ENCODE results near the gene GTPBP4. TPM values are rescaled to one million over a fixed set of nuclear protein-coding genes. Genes with fewer than 3 reads are reported as not detected.

GTPBP4 gene
- total and polyA plus RNA-seq, 2 donors (not counting 1 experiment from before 2014, with no cell fraction given): 28.7 to 34.4 TPM

DNA sequence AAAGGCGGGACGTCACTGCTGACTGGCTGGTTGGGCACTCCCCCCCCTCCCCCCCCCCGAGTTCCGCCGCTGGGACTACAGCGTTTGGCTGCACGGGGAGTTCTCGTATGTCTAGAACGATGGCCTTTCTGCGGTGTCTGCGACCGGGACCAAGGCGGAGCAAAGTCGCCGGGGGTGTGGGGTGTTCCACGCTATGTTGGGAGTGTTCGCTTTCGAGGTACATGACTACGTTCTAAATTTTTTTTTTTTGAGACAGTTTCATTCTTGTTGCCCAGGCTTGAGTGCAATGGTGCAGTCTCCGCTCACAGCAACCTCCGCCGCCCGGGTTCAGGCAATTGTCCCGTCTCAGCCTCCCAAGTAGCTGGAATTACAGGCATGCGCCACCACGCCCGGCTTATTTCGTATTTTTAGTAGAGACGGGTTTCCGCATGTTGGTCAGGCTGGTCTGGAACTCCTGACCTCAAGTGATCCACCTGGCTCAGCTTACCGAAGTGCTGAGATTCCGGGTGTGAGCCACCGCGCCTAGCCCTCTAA, 61.3 kb downstream of the GTPBP4 start:
- TF ChIP-seq, protein P1, sequence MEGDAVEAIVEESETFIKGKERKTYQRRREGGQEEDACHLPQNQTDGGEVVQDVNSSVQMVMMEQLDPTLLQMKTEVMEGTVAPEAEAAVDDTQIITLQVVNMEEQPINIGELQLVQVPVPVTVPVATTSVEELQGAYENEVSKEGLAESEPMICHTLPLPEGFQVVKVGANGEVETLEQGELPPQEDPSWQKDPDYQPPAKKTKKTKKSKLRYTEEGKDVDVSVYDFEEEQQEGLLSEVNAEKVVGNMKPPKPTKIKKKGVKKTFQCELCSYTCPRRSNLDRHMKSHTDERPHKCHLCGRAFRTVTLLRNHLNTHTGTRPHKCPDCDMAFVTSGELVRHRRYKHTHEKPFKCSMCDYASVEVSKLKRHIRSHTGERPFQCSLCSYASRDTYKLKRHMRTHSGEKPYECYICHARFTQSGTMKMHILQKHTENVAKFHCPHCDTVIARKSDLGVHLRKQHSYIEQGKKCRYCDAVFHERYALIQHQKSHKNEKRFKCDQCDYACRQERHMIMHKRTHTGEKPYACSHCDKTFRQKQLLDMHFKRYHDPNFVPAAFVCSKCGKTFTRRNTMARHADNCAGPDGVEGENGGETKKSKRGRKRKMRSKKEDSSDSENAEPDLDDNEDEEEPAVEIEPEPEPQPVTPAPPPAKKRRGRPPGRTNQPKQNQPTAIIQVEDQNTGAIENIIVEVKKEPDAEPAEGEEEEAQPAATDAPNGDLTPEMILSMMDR (conservative IDR thresholded peaks at IDR 0.05 in 1 of 2, IDR thresholded peaks at IDR 0.05 in 1 of 2; ENCODE audit: low read depth in 1 of 2, low read length in 2 of 2): no peak
- no peak for TF ChIP-seq EZH2 (IDR thresholded peaks at IDR 0.05; ENCODE audit: low read length, missing control alignments)
- peak overlapping the region; percentile 90 for H3K4me2 ChIP-seq (ENCODE audit: extremely low read depth, insufficient read depth, low read length)
- DNase-seq (ENCODE audit: low read depth in 2 of 2): peak in 1 of 2 donors; percentile 49
- H3K79me2 ChIP-seq (ENCODE audit: control insufficient read depth, insufficient read depth, low read length): peaks cover 68% of the 10 kb centered on the region
- H3K9me3 ChIP-seq (ENCODE audit: control insufficient read depth, insufficient read depth, low read depth, low read length): no peaks in the 10 kb centered on the region
- H3K9ac ChIP-seq (ENCODE audit: insufficient read depth, low read length): peak overlapping the region; percentile 97
- peaks cover 4% of the 10 kb centered on the region for H3K4me1 ChIP-seq (ENCODE audit: control insufficient read depth, extremely low read depth, insufficient read depth, low read length)
- peaks cover 3% of the 10 kb centered on the region for H3K36me3 ChIP-seq (ENCODE audit: control insufficient read depth, insufficient read depth, low read length)
- peak overlapping the region; percentile 36 for H2AFZ ChIP-seq (ENCODE audit: low read length)
- H3K27me3 ChIP-seq (ENCODE audit: control insufficient read depth, insufficient read depth, low read length): no peaks in the 10 kb centered on the region
- H4K20me1 ChIP-seq (ENCODE audit: control insufficient read depth, extremely low read depth, insufficient read depth, low read length): no peaks in the 10 kb centered on the region
- peak overlapping the region; percentile 98 for H3K27ac ChIP-seq (ENCODE audit: insufficient read depth, low read length)
- peak overlapping the region; percentile 56 to 95 (median 80) for H3K4me3 ChIP-seq (replicated peaks in 1 of 4; ENCODE audit: control extremely low read depth in 1 of 4, insufficient read depth in 1 of 4, low read depth in 3 of 4, low read length in 4 of 4)

DNA sequence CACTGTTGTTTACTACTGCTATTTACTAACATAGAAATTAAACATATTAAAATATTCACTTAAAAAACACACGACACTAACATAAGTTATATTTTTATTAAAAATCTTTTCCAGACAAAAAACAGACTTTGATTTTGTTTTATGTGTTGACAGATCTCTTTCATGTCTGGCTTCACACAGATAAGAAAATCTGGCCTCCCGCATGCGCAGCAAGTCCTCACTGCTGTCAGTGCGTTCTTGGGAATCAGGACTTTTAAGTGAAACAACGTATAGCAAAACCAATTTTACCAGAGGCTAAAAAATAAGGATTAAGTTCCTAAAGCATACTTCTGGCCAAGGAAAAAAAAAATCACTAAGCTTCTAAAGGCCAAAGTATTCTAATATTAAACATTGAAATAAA, 61.9 kb downstream of the GTPBP4 start:
- Histone ChIP-seq H3K79me2 (ENCODE audit: control insufficient read depth, insufficient read depth, low read length) (peaks cover 68% of the 10 kb centered on the region), H3K4me1 (ENCODE audit: control insufficient read depth, extremely low read depth, insufficient read depth, low read length) (peaks cover 7% of the 10 kb centered on the region), H3K4me2 (ENCODE audit: extremely low read depth, insufficient read depth, low read length) (peak overlapping the region; percentile 90), H3K27me3 (ENCODE audit: control insufficient read depth, insufficient read depth, low read length) (no peaks in the 10 kb centered on the region), H3K4me3 (replicated peaks in 1 of 4; ENCODE audit: control extremely low read depth in 1 of 4, insufficient read depth in 1 of 4, low read depth in 3 of 4, low read length in 4 of 4) (peak overlapping the region; percentile 56 to 95 (median 80)), H3K9me3 (ENCODE audit: control insufficient read depth, insufficient read depth, low read depth, low read length) (no peaks in the 10 kb centered on the region), H4K20me1 (ENCODE audit: control insufficient read depth, extremely low read depth, insufficient read depth, low read length) (no peaks in the 10 kb centered on the region), H3K9ac (ENCODE audit: insufficient read depth, low read length) (peak overlapping the region; percentile 97), H3K36me3 (ENCODE audit: control insufficient read depth, insufficient read depth, low read length) (peaks cover 3% of the 10 kb centered on the region), H2AFZ (ENCODE audit: low read length) (no peak overlapping the region), H3K27ac (ENCODE audit: insufficient read depth, low read length) (peak overlapping the region; percentile 98)
- DNase-seq (ENCODE audit: low read depth in 2 of 2): peak; percentile 29 to 40
- no peak for TF ChIP-seq EZH2 (IDR thresholded peaks at IDR 0.05; ENCODE audit: low read length, missing control alignments)
- TF ChIP-seq, protein P1 (conservative IDR thresholded peaks at IDR 0.05 in 1 of 2, IDR thresholded peaks at IDR 0.05 in 1 of 2; ENCODE audit: low read depth in 1 of 2, low read length in 2 of 2): no peak

DNA sequence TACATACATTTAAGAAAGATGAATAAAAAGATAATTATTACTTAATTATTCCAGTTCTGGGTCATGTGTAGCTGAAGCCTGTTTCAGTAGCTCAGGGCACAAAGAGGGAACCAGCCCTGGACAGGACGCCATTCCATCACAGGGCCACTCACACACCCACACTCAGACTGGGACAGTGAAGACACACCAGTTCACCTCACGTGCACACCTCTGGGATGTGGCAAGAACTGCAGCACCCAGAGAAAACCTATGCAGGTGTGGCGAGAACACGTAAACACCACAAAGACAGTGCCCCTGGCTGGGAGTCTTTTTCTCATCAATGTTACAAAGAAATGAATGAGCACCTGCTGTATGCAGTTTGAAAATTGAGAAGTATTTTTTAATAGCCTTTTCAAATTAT, 62.3 kb downstream of the GTPBP4 start:
- Histone ChIP-seq H3K27ac (ENCODE audit: insufficient read depth, low read length) (peak overlapping the region; percentile 98), H3K9me3 (ENCODE audit: control insufficient read depth, insufficient read depth, low read depth, low read length) (no peaks in the 10 kb centered on the region), H3K9ac (ENCODE audit: insufficient read depth, low read length) (peak overlapping the region; percentile 11), H3K4me3 (replicated peaks in 1 of 4; ENCODE audit: control extremely low read depth in 1 of 4, insufficient read depth in 1 of 4, low read depth in 3 of 4, low read length in 4 of 4) (peak overlapping the region; percentile 56 to 95 (median 80)), H3K4me2 (ENCODE audit: extremely low read depth, insufficient read depth, low read length) (peak overlapping the region; percentile 90), H3K4me1 (ENCODE audit: control insufficient read depth, extremely low read depth, insufficient read depth, low read length) (peaks cover 7% of the 10 kb centered on the region), H4K20me1 (ENCODE audit: control insufficient read depth, extremely low read depth, insufficient read depth, low read length) (no peaks in the 10 kb centered on the region), H3K27me3 (ENCODE audit: control insufficient read depth, insufficient read depth, low read length) (no peaks in the 10 kb centered on the region), H3K79me2 (ENCODE audit: control insufficient read depth, insufficient read depth, low read length) (peaks cover 69% of the 10 kb centered on the region), H2AFZ (ENCODE audit: low read length) (no peak overlapping the region), H3K36me3 (ENCODE audit: control insufficient read depth, insufficient read depth, low read length) (peaks cover 3% of the 10 kb centered on the region)
- DNase-seq (ENCODE audit: low read depth in 2 of 2): no peak
- TF ChIP-seq, protein P1 (conservative IDR thresholded peaks at IDR 0.05 in 1 of 2, IDR thresholded peaks at IDR 0.05 in 1 of 2; ENCODE audit: low read depth in 1 of 2, low read length in 2 of 2): no peak
- no peak for TF ChIP-seq EZH2 (IDR thresholded peaks at IDR 0.05; ENCODE audit: low read length, missing control alignments)
